Stromal cell of bone marrow (primary cell): Measurements from ENCODE around the gene CBFB.
A peak's percentile ranks its signal among the peaks of the same experiment; 100 is the strongest.
"Not testable (repeated sequence)": the region's sequence is repeated elsewhere in the genome, so short reads cannot be mapped to it uniquely, and the experiment has no call there.

Experiments used
- DNase-seq: peaks from one replicate; pipeline ENCODE4 v3.0.0-alpha.2; 2012; ENCODE audit warnings: low read depth

Gene CBFB

GRCh38 chr16:67098599-67098998 is 69.7 kb downstream of the CBFB start:
- no peak for DNase-seq

DNA sequence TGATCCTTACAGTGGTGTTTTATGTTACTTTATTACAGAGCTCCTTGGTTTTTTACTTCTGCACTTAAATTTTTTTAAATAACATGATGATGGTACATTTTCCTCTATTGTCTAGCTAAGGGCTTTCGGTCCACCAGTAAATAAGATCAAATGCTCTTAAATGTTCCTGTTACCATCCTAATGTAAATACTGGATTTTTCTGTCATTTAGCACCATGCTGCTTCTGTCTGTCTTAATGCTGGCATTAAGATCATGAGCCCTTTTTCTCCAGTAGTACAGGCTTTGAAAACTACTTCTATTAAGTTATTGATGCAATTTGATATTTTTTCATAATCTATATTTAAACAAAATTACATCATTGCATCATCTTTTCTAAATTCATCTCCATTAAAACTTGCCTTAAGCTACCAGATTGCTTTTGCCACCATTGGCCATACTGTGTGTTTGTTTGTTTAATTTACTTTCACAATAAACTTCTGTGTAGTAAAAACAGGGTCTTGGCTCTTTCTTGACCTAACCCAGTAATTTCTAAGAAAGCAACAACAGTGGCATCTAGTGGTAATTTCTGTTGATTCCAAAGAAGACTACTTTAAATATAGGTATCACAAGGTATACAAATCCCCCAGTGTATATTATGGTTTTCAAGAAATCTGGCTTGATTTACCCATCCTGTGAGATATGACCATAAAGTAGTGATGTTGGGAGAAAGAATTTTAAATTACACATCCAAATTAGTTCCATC is 71.8 kb downstream of the CBFB start:
- DNase-seq: no peak

GRCh38 chr16:67101311-67102082 is 72.5 kb downstream of the CBFB start:
- no peak for DNase-seq

GRCh38 chr16:67104061-67104460 is 75.1 kb downstream of the CBFB start:
- no peak for DNase-seq

DNA sequence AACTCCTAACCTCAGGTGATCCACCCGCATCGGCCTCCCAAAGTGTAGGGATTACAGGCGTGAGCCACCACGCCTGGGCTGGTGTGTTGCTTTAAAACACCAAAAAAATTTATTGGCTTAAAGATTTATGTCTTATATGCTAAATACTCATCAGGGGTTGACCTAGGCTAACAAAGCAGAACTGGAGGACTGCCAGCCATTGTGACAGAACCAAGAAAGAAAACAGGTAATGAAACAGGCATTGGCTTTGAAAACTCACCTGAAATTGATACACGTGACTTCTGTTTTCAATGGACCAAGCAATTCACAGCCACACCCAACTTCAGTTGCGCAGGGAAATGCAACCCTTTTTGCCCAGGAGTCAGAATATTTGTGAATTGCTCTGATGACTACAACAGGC is 75.9 kb downstream of the CBFB start:
- DNase-seq: no peak

GRCh38 chr16:67105246-67105645 is 76.3 kb downstream of the CBFB start:
- DNase-seq: no peak

- DNase-seq: peak; percentile 55
Measured at GRCh38 chr16:67105881-67106280, 76.9 kb downstream of the CBFB start.

DNA sequence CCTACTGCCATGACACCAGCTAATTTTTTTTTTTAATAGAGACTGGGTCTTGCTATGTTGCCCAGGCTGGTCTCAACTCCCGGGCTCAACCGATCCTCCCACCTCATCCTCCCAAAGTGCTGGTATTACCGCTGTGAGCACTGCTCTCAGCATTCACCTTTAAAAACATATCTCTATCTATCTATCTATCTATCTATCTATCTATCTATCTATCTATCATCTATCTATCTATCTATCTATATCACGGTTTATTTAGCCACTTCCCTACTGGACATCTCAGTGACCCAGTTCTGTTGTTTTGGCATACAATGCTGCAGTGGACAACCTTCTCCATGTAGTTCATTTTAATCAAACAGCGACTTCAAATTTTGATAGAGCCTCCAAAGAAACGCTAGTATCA is 79.5 kb downstream of the CBFB start:
- no peak for DNase-seq

DNA sequence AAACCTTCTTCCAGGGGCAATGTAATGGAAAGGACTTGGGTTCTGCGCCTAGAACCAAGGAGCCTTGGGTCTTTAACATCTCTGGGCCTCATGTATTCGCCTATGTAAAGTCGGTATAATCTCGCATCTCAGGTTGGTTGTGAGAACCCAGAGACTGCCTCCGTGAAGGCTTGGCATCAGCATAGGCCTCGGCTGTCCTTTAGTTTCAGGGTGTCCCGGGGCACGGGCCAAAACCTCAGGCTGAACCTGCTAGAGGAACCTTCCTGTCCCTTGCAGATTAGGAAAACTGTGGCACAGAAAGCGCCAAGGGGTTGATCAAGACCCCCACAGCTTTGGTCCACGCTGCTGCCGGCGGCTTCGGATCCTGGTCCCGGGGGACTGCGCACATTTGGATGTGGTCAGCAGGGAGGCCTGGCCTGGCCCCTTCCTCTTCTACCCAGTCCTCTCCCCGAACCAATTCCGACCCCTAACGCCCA is 80.0 kb downstream of the CBFB start:
- no peak for DNase-seq

- peak; percentile 78 for DNase-seq
Measured at GRCh38 chr16:67109407-67110135, 80.6 kb downstream of the CBFB start, which contains the start of gene PHAF1. PHAF1 (plus strand) TSS chr16:67109941; CDS start chr16:67110176, 235 bp downstream.

DNA sequence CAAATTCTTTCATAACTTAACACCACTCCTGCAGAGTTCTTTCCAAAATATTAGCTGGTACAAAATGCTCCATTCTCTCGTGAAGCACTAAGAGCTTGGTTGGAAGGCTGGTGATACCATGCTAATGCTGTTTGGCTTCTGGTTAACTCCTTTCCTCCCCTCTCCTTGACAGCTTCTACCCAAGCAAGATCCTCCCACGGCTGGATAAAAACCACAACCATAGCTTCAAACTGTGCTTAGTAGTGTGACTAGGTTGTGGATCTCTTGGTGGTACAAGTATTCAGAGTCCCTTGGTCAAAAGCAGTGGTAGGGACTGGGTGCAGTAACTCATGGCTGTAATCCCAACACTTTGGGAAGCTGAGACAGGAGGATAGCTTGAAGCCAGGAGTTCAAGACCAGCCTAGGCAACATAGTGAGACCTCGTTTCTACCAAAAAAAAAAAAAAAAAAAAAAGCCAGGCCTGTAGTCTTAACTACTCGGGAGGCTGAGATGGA is 83.0 kb downstream of the CBFB start:
- DNase-seq: no peak

DNA sequence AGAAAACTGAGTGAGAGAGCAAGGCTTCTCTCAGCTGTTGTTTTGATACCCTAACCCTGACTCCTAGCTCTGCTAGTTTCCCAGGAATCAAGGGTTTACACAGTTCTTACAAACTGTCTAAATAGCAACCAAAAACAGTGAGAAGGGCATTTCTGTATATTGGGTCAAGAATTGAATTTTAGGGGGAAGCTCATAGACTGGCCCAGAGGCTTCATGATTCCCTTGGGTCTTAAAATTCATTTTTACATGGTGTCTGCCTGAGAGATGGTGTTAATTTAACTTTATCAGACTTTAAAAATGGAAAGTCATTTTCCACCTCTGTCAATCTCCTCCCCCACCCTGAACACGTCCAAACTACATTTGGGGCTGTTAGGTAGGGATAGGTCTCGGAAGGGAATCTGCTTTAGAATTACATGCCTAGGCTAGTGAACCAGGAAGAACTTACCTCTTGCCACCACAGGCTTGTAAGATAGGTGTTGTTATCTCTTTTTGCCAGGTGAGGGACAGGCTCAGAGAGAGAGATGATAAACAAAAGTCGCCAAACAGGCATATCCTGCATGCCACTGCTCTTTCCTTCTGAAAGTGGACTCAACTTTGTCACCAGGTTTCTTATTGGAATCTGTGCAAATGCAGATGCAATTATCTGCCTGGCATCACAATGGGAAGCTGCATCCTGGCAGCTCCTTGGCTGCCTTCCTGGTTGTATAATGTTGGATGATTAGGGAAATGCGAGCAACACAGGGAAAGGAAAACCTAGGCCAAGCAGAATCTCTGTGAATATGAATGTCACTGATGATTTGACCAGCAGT is 83.8 kb downstream of the CBFB start:
- DNase-seq: no peak

DNA sequence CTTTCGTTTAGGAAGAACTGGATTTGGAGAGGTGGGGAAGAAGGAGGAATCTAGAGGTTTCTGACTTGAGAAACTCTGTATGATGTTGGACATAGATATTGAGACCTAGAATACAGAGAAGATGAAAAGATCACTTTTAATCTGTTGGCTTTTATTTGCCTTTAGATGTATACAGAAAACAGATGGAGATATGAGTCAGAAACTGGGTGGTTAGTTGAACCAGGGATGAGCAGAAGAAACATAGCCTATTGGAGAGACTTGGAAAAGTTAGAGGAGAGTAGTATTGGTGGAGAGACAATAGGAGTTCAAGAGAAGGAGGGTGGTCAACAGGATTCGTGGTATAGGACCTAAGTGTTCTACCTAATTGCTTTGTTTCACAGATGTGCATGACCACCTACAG is 85.8 kb downstream of the CBFB start:
- no peak for DNase-seq

DNA sequence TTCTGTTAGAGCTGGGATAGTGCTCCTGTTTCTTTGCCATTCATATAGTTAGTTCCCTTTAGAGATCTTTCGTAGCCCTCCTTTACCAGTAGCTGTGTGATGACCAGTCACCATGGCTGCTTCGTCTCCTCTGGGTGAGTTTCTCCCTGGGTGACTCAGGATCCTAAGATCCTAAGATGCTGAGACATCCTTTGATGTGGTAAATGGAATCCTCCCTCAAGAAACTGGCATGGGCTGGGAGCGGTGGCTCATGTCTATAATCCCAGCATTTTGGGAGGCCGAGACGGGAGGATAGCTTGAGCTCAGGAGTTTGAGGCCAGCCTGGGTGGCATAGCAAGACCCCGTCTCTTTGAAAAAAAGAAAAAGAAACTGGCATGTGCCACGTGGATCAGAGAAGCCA is 86.7 kb downstream of the CBFB start:
- peak; percentile 88 for DNase-seq

GRCh38 chr16:67116388-67117311 is 87.7 kb downstream of the CBFB start:
- no peak for DNase-seq

- no peak for DNase-seq
Measured at GRCh38 chr16:67117716-67118115, 88.8 kb downstream of the CBFB start.

DNA sequence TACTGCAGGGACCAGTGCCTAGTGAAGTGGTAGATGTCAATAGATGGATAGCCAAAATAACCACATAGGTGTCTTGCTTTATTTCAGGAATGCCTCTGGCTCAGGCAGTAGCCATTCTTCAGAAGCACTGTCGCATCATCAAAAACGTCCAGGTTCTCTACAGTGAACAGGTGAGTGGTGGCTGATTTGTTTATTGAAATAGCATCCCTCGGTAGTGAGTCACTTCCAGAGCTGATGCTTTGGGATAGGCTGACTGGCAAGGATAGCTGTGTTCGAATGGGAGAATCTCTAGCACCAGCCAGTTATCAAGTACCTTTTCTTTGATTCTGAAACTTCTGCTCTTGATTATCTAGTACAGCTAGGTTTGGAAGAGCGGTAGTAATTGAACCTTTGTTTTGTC is 91.1 kb downstream of the CBFB start:
- DNase-seq: no peak

DNA sequence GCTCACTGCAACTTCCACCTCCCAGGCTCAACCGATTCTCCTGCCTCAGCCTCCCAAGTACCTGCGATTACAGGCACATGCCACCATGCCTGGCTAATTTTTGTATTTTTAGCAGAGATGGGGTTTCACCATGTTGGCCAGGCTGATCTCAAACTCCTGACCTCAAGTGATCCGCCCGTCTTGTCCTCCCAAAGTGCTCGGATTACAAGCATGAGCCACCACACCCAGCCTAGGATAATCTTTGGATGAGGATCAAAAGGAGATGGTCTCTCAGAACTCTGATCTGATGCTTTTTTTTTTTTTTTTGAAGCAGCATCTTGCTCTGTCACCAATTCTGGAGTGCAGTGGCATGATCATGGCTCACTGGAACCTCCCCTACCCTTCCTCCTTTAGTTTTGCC is 93.8 kb downstream of the CBFB start:
- DNase-seq: not testable (repeated sequence)

DNA sequence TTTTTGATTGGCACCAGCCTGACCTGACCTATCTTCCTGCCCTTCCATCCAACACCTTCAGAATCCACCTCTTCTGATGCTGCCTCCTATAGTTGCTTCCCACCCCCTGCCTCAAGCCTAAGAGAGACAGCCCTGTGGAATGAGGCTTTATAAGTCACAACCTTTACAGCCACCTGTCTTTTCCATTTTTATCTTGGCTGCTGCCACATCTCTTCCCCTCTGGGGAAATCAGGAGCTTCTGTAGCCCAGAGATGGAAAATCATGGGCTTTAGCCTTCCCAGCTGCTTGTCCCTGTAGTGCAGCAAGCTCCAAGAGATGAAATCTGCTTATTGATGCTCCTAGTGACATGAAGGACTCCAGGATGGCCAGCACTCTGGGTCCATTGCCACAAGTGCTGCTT is 99.5 kb downstream of the CBFB start:
- no peak for DNase-seq

DNA sequence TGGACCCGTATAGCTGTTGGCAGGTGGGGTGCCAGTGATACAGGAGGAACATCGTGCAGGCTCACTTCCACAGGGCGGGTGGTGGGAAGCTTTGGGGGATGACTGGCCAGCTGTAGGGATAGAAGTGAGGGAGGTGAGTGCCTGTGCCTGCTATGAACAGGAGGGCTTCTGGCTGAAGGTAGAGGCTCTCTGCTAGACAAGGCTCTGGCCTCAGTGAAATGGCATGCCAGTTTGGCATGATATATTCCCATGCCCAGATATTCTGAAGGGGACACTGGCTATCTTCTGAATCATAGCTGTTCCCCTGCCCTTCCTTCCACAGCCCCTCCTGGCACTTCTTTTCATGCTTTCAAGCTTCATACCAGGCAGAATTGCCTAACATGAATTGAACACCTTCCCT is 99.9 kb downstream of the CBFB start:
- DNase-seq: no peak

GRCh38 chr16:67129422-67129821 is 100.5 kb downstream of the CBFB start:
- no peak for DNase-seq
